Neural cell (in vitro differentiated cells): ENCODE measurements around the gene PAK5. TPM values are rescaled to one million over a fixed set of nuclear protein-coding genes. Genes with fewer than 3 reads are reported as not detected.

ENCODE experiments used
- H2AFZ ChIP-seq: fragments of 200-600, 300-800 bp; sonication (generic), shearing (Covaris generic); 2 replicates; pipeline ENCODE4 v1.6.0; 2014; ENCODE audit warnings: low read depth, mild to moderate bottlenecking, antibody characterized with exemption, low read length, moderate library complexity
- H3F3A ChIP-seq: fragments of 200-600 bp; shearing (Covaris generic); 2 replicates; pipeline ENCODE4 v1.6.1; 2016; ENCODE audit warnings: mild to moderate bottlenecking, moderate library complexity, mixed read lengths, antibody characterized with exemption, low read length; ENCODE audit not compliant: insufficient read depth, poor library complexity, severe bottlenecking
- H3K27ac ChIP-seq: fragments of 200-600, 300-800 bp; sonication (generic), shearing (Covaris generic); 2 replicates; pipeline ENCODE4 v1.5.1; 2014; ENCODE audit warnings: mild to moderate bottlenecking, low read length, moderate library complexity
- H3K27me3 ChIP-seq: fragments of 300-800, 200-600 bp; sonication (generic), shearing (Covaris generic); 2 replicates; pipeline ENCODE4 v1.6.0; 2014; ENCODE audit warnings: mild to moderate bottlenecking, low read depth, low read length, moderate library complexity; ENCODE audit not compliant: insufficient read depth
- H3K36me3 ChIP-seq: fragments of 300-800, 200-600 bp; sonication (generic), shearing (Covaris generic); 2 replicates; pipeline ENCODE4 v1.5.1; 2014; ENCODE audit warnings: mild to moderate bottlenecking, antibody characterized with exemption, low read length, moderate library complexity; ENCODE audit not compliant: insufficient read depth
- H3K4me2 ChIP-seq: fragments of 300-800, 200-600 bp; sonication (generic), shearing (Covaris generic); 2 replicates; pipeline ENCODE4 v1.6.0; 2014; ENCODE audit warnings: mild to moderate bottlenecking, low read length
- H3K4me3 ChIP-seq: fragments of 300-800, 200-600 bp; sonication (generic), shearing (Covaris generic); 2 replicates; pipeline ENCODE4 v1.5.1; 2014; ENCODE audit warnings: mild to moderate bottlenecking, low read length, moderate library complexity
- H3K79me2 ChIP-seq: fragments of 200-600 bp; shearing (Covaris generic); replicated peaks from 2 replicates; pipeline ENCODE4 v1.6.0; 2014; ENCODE audit warnings: mild to moderate bottlenecking, low read length, moderate library complexity; ENCODE audit not compliant: insufficient read depth
- H3K9ac ChIP-seq: fragments of 300-800, 200-600 bp; sonication (generic), shearing (Covaris generic); 2 replicates; pipeline ENCODE4 v1.6.1; 2016; ENCODE audit warnings: mild to moderate bottlenecking, low read length, mixed read lengths
- H3K9me2 ChIP-seq: fragments of 200-600 bp; shearing (Covaris generic); 2 replicates; pipeline ENCODE4 v1.6.1; 2016; ENCODE audit warnings: mild to moderate bottlenecking, low read length, mixed read lengths; ENCODE audit not compliant: insufficient read depth
- H3K9me3 ChIP-seq: fragments of 200-600, 300-800 bp; sonication (generic), shearing (Covaris generic); 2 replicates; pipeline ENCODE4 v1.6.1; 2016; ENCODE audit warnings: mild to moderate bottlenecking, mixed run types, low read length, moderate library complexity, mixed read lengths
- H4K20me1 ChIP-seq: fragments of 200-600 bp; shearing (Covaris generic); 2 replicates; pipeline ENCODE4 v1.6.1; 2016; ENCODE audit warnings: mild to moderate bottlenecking, mixed run types; ENCODE audit not compliant: insufficient read depth
- EP300 ChIP-seq: fragments of 450-650 bp; conservative IDR thresholded peaks from 2 replicates; pipeline ENCODE4 v1.6.1; 2014; ENCODE audit warnings: antibody characterized with exemption, mild to moderate bottlenecking, moderate library complexity; ENCODE audit not compliant: poor library complexity, severe bottlenecking
- MXI1 ChIP-seq: fragments of 450-650 bp; conservative IDR thresholded peaks from 2 replicates; pipeline ENCODE4 v1.6.1; 2014; ENCODE audit warnings: antibody characterized with exemption, mild to moderate bottlenecking; ENCODE audit not compliant: poor library complexity, severe bottlenecking
- POLR2AphosphoS5 ChIP-seq: IDR thresholded peaks from 2 replicates; pipeline ENCODE4 v1.6.1; 2012
- RAD21 ChIP-seq: fragments of 450-650 bp; conservative IDR thresholded peaks from 2 replicates; pipeline ENCODE4 v1.6.1; 2014; ENCODE audit warnings: antibody characterized with exemption, mild to moderate bottlenecking, moderate library complexity
- SMC3 ChIP-seq: fragments of 450-650 bp; conservative IDR thresholded peaks from 2 replicates; pipeline ENCODE4 v1.6.1; 2014; ENCODE audit warnings: antibody characterized with exemption, mild to moderate bottlenecking, moderate library complexity; ENCODE audit not compliant: poor library complexity
- TAF1 ChIP-seq: IDR thresholded peaks from 2 replicates; pipeline ENCODE4 v1.6.1; 2012; ENCODE audit warnings: low read depth
- polyA plus RNA-seq: library from polyadenylated mRNA; depleted of rRNA; stranded (reverse); fragments of >200 nt; gene quantifications from 2 replicates; pipeline ENCODE4 v1.2.3, GENCODE V29; 2014
- TF ChIP-seq, protein P1 (sequence below): IDR thresholded peaks from 2 replicates; pipeline ENCODE4 v1.6.1; 2012; ENCODE audit warnings: borderline replicate concordance
- TF ChIP-seq, protein P2 (sequence below): fragments of 450-650 bp; IDR thresholded peaks from 2 replicates; pipeline ENCODE4 v1.5.1; 2014; ENCODE audit warnings: antibody characterized with exemption, mild to moderate bottlenecking, moderate library complexity; ENCODE audit not compliant: poor library complexity, severe bottlenecking

The PAK5 gene
- polyA plus RNA-seq, 1 donor from 2014 or later = 48.3 TPM

DNA sequence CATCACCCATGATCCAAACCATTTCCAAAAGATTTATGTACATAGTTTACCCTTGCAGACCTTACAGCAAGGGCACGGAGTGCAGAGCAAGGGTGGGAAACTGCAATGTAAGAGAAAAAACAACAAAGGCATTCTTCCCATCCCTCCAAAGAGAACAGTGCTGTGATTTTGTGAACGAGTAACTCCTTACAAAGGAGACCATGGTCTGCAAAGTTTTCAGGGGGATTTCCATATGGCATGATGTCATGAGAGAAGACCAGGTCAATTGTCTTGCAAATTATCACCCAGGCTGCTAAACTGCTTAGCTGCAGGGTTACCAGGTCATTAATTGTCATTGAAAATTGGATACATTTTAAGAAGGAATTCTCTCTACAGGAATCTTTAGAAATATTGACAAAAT, 266.2 kb downstream of the PAK5 start:
- no peak for TF ChIP-seq SMC3
- no peak for TF ChIP-seq POLR2AphosphoS5
- no peak for TF ChIP-seq TAF1
- TF ChIP-seq MXI1 = no peak
- TF ChIP-seq EP300 = no peak
- TF ChIP-seq, protein P1, sequence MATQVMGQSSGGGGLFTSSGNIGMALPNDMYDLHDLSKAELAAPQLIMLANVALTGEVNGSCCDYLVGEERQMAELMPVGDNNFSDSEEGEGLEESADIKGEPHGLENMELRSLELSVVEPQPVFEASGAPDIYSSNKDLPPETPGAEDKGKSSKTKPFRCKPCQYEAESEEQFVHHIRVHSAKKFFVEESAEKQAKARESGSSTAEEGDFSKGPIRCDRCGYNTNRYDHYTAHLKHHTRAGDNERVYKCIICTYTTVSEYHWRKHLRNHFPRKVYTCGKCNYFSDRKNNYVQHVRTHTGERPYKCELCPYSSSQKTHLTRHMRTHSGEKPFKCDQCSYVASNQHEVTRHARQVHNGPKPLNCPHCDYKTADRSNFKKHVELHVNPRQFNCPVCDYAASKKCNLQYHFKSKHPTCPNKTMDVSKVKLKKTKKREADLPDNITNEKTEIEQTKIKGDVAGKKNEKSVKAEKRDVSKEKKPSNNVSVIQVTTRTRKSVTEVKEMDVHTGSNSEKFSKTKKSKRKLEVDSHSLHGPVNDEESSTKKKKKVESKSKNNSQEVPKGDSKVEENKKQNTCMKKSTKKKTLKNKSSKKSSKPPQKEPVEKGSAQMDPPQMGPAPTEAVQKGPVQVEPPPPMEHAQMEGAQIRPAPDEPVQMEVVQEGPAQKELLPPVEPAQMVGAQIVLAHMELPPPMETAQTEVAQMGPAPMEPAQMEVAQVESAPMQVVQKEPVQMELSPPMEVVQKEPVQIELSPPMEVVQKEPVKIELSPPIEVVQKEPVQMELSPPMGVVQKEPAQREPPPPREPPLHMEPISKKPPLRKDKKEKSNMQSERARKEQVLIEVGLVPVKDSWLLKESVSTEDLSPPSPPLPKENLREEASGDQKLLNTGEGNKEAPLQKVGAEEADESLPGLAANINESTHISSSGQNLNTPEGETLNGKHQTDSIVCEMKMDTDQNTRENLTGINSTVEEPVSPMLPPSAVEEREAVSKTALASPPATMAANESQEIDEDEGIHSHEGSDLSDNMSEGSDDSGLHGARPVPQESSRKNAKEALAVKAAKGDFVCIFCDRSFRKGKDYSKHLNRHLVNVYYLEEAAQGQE = no peak
- TF ChIP-seq, protein P2, sequence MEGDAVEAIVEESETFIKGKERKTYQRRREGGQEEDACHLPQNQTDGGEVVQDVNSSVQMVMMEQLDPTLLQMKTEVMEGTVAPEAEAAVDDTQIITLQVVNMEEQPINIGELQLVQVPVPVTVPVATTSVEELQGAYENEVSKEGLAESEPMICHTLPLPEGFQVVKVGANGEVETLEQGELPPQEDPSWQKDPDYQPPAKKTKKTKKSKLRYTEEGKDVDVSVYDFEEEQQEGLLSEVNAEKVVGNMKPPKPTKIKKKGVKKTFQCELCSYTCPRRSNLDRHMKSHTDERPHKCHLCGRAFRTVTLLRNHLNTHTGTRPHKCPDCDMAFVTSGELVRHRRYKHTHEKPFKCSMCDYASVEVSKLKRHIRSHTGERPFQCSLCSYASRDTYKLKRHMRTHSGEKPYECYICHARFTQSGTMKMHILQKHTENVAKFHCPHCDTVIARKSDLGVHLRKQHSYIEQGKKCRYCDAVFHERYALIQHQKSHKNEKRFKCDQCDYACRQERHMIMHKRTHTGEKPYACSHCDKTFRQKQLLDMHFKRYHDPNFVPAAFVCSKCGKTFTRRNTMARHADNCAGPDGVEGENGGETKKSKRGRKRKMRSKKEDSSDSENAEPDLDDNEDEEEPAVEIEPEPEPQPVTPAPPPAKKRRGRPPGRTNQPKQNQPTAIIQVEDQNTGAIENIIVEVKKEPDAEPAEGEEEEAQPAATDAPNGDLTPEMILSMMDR = no peak
- no peak for TF ChIP-seq RAD21
- Histone ChIP-seq H3K4me3 (no peak overlapping the region), H3K9ac (no peak overlapping the region), H3F3A (no peaks in the 10 kb centered on the region), H3K36me3 (no peaks in the 10 kb centered on the region), H3K79me2 (no peaks in the 10 kb centered on the region), H3K9me2 (no peaks in the 10 kb centered on the region), H2AFZ (no peak overlapping the region), H4K20me1 (no peaks in the 10 kb centered on the region), H3K9me3 (no peaks in the 10 kb centered on the region), H3K4me2 (no peak overlapping the region), H3K27me3 (no peaks in the 10 kb centered on the region), H3K27ac (no peak overlapping the region)

DNA sequence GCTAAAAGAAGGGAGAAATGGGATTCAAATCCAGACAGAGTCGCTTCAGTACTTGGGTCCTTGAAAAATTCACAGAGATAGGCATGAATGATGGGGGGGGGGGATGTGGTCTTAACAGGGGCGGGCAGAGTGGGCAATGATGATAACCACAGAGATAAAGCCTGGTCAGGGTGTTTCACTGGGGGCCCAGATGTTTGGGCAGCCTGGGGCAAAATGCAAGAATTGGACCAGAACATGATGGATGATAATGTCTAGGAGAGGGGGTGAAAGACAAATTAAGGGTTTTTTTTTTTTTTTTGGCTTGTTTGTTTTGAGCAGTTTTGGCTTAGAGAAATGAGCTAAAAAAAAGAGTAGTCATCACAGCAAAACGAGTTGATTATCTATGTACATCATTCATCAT, 267.1 kb downstream of the PAK5 start:
- H2AFZ ChIP-seq = no peak overlapping the region
- H3K27me3 ChIP-seq = no peaks in the 10 kb centered on the region
- no peaks in the 10 kb centered on the region for H3K9me3 ChIP-seq
- H3K27ac ChIP-seq = no peak overlapping the region
- H3K79me2 ChIP-seq = no peaks in the 10 kb centered on the region
- no peaks in the 10 kb centered on the region for H3K9me2 ChIP-seq
- no peaks in the 10 kb centered on the region for H3K36me3 ChIP-seq
- H3K9ac ChIP-seq = no peak overlapping the region
- H3K4me2 ChIP-seq = no peak overlapping the region
- no peak overlapping the region for H3K4me3 ChIP-seq
- H4K20me1 ChIP-seq = no peaks in the 10 kb centered on the region
- no peaks in the 10 kb centered on the region for H3F3A ChIP-seq
- TF ChIP-seq TAF1 (no peak), EP300 (no peak), MXI1 (no peak)
- TF ChIP-seq, protein P2 = no peak
